Fibroblast of lung (primary cell): ENCODE data around the gene NECTIN1.

Experiments
- CTCF ChIP-seq, 2 donors: IDR thresholded peaks in 1 of 2; conservative IDR thresholded peaks in 1 of 2; 1 replicate in 1 of 2; 2 replicates in 1 of 2; pipeline ENCODE4 v1.5.1; 2011 to 2012; ENCODE audit warnings: low read length in 2 of 2, control low read depth in 1 of 2, inconsistent platforms in 1 of 2, low read depth in 1 of 2, mild to moderate bottlenecking in 1 of 2
- EZH2 ChIP-seq: IDR thresholded peaks from 2 replicates; pipeline ENCODE4 v1.5.1; 2012; ENCODE audit warnings: low read length, control low read depth, mild to moderate bottlenecking; ENCODE audit errors: missing control alignments

DNA sequence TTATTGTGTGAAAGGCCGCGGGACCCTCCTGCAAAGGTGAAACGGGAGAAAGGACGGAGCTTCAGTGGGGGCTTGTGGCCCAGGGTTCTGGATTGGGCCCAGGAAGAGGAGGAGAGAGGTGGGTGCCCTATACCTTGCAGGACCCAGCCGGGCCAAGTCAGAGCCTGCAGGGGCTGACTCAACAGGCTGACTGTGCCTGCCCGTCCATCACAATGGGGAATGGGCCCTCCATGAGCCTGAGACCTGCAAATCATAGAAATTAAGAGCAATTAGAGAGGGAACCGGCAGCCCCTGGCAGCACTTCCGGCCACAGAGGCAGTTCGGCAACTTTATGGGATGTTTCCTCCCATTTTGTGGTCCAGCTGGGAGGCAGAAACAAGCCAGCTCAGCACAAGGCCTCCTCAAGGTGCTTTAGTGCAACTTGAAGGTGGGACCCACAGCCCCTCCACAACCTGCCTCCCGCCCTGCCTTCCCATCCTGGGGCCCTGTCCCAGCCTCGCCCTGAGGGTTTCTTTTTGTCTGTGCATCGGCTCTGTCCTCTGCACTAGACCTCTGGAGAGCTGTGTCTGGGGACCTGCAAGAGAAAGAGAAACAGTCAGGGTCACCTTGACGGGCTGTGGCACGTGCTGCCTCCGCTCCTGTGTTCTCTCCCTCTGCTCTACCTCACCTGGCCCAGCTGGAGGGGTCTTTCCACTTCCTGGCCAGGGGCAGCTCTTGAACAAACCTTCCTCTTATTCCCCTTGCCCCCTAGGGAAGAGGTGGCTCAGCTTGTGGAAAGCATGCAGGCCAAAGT, 19.1 kb upstream of the NECTIN1 start:
- TF ChIP-seq CTCF (conservative IDR thresholded peaks at IDR 0.05 in 1 of 2, IDR thresholded peaks at IDR 0.05 in 1 of 2; ENCODE audit: low read depth in 1 of 2, low read length in 2 of 2) (no peak), EZH2 (no peak)
